ENCODE data around the gene TUBB1.

The TUBB1 gene

GRCh38 chr20:58985656-58986055, 33.6 kb upstream of the TUBB1 start:
- Histone ChIP-seq H3K4me1 (ENCODE audit: insufficient read depth, low read length) (peaks cover 28% of the 10 kb centered on the region), H3K4me3 (ENCODE audit: low read depth in 1 of 2, low read length in 2 of 2) (no peak overlapping the region), H3K27me3 (ENCODE audit: insufficient read depth, low read length, poor library complexity) (no peaks in the 10 kb centered on the region), H4K20me1 (ENCODE audit: insufficient read depth, low read length) (peaks cover 54% of the 10 kb centered on the region), H3K36me3 (ENCODE audit: insufficient read depth, low read length) (peaks cover 64% of the 10 kb centered on the region), H3K79me2 (ENCODE audit: insufficient read depth, low read length) (peaks cover 61% of the 10 kb centered on the region), H3K9me3 (ENCODE audit: insufficient read depth, low read length, severe bottlenecking) (no peaks in the 10 kb centered on the region), H3K4me2 (ENCODE audit: insufficient read depth, low read length) (no peak overlapping the region), H3K27ac (ENCODE audit: low read length) (no peak overlapping the region), H2AFZ (ENCODE audit: low read depth, low read length) (no peak overlapping the region), H3K9ac (ENCODE audit: low read depth, low read length) (no peak overlapping the region)
- DNase-seq, result no peak
- ATAC-seq (ENCODE audit: insufficient read depth, low read depth), result no peak
- TF ChIP-seq EZH2 (IDR thresholded peaks at IDR 0.05; ENCODE audit: borderline replicate concordance, low read depth, low read length, severe bottlenecking) (no peak), CTCF (IDR thresholded peaks at IDR 0.05; ENCODE audit: borderline replicate concordance, extremely low read depth, low read length, poor library complexity, severe bottlenecking) (no peak)

DNA sequence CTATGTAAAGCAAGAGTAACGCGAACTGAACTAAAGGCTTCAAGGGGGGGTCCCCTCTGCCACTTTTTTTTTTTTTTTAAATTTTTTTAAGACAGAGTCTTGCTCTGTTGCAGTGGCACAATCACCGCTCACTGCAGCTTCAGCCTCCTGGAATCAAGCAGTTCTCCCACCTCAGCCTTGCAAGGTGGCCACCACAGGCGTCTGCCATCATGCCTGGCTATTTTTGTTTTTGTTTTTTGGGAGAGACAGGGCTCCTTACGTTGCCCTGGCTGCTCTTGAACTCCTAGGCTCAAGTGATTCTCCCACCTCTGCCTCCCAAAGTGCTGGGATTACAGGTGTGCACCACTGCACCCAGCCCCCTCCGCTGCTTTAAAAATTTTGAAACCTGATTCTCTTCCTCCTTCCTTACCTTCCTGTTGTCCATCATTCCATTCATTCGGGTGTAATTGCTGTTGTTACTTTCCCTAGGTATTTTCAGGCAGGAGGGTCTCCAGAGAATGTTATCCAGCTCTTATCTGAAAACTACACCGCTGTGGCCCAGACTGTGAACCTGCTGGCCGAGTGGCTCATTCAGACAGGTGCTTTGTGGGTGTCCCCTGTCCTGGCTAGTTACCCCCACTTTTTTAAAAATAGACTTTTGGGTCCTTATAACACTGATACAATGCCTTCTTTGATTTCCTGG, 32.8 kb upstream of the TUBB1 start:
- no peak overlapping the region for H3K27ac ChIP-seq (ENCODE audit: low read length)
- TF ChIP-seq CTCF (IDR thresholded peaks at IDR 0.05; ENCODE audit: borderline replicate concordance, extremely low read depth, low read length, poor library complexity, severe bottlenecking) (no peak), EZH2 (IDR thresholded peaks at IDR 0.05; ENCODE audit: borderline replicate concordance, low read depth, low read length, severe bottlenecking) (no peak)
- ATAC-seq (ENCODE audit: insufficient read depth, low read depth), result no peak
- H3K36me3 ChIP-seq (ENCODE audit: insufficient read depth, low read length), result peaks cover 72% of the 10 kb centered on the region
- no peak overlapping the region for H3K4me2 ChIP-seq (ENCODE audit: insufficient read depth, low read length)
- peaks cover 59% of the 10 kb centered on the region for H4K20me1 ChIP-seq (ENCODE audit: insufficient read depth, low read length)
- no peaks in the 10 kb centered on the region for H3K9me3 ChIP-seq (ENCODE audit: insufficient read depth, low read length, severe bottlenecking)
- peaks cover 26% of the 10 kb centered on the region for H3K4me1 ChIP-seq (ENCODE audit: insufficient read depth, low read length)
- no peaks in the 10 kb centered on the region for H3K27me3 ChIP-seq (ENCODE audit: insufficient read depth, low read length, poor library complexity)
- H3K9ac ChIP-seq (ENCODE audit: low read depth, low read length), result no peak overlapping the region
- no peak overlapping the region for H2AFZ ChIP-seq (ENCODE audit: low read depth, low read length)
- DNase-seq, result no peak
- H3K79me2 ChIP-seq (ENCODE audit: insufficient read depth, low read length), result peaks cover 58% of the 10 kb centered on the region
- H3K4me3 ChIP-seq (ENCODE audit: low read depth in 1 of 2, low read length in 2 of 2), result no peak overlapping the region

GRCh38 chr20:58986968-58987517, 32.2 kb upstream of the TUBB1 start:
- Histone ChIP-seq H4K20me1 (ENCODE audit: insufficient read depth, low read length) (peaks cover 59% of the 10 kb centered on the region), H3K9ac (ENCODE audit: low read depth, low read length) (no peak overlapping the region), H3K27ac (ENCODE audit: low read length) (no peak overlapping the region), H3K4me1 (ENCODE audit: insufficient read depth, low read length) (peaks cover 22% of the 10 kb centered on the region), H3K9me3 (ENCODE audit: insufficient read depth, low read length, severe bottlenecking) (no peaks in the 10 kb centered on the region), H3K79me2 (ENCODE audit: insufficient read depth, low read length) (peaks cover 52% of the 10 kb centered on the region), H3K4me2 (ENCODE audit: insufficient read depth, low read length) (no peak overlapping the region), H2AFZ (ENCODE audit: low read depth, low read length) (no peak overlapping the region), H3K27me3 (ENCODE audit: insufficient read depth, low read length, poor library complexity) (no peaks in the 10 kb centered on the region), H3K4me3 (ENCODE audit: low read depth in 1 of 2, low read length in 2 of 2) (no peak overlapping the region), H3K36me3 (ENCODE audit: insufficient read depth, low read length) (peaks cover 78% of the 10 kb centered on the region)
- DNase-seq, result no peak
- TF ChIP-seq CTCF (IDR thresholded peaks at IDR 0.05; ENCODE audit: borderline replicate concordance, extremely low read depth, low read length, poor library complexity, severe bottlenecking), result no peak
- TF ChIP-seq EZH2 (IDR thresholded peaks at IDR 0.05; ENCODE audit: borderline replicate concordance, low read depth, low read length, severe bottlenecking), result no peak
- no peak for ATAC-seq (ENCODE audit: insufficient read depth, low read depth)

Measured in DND-41 (cell line).